ENCODE data around the gene KIF12.

Gene KIF12

DNA sequence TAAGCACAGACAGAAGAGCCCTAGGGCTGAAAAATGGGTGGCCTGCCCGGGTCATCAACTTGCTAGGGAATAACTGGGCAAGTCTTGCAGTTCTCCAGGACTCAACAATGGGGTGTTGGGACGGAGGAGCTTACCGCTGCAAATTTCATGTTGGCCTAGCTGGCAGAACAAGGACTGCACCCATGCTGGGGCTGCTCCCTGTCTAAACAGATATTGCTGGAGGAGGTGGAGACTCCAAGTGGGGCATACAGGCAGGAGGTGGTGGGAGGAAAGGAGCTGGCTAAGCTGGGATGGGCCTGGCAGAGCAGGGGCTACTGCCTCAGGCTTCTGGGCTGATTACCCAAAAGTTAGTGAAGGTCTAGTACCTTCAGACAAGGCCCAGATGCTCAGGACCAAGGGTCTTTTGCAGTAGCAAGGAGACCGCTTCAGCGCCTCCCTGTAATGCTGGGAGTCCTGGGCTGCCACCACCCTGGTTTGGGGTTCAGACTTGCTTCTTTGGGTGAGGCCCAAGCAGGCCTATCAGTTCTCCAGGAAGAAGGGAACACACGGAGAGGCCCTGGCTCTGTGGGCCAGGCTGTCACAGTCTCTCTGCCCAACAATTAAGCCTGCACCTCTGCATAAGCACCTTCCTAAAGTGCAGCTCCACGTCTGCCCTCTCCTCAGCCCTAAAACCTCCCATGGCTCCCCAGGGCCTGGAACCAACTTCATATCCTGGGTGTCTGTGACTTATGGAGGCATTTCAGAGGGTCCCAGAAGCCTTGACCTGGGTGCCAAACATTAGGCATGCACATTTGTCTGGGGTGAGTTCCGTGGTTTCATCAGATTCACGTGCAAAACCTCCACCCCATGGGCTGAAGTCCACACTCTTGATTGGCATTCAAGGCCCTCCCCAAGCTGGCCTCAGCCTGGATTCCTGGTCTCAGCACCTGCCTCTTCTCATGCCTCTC is 24.2 kb upstream of the KIF12 start:
- no peak for DNase-seq

- no peak for DNase-seq
Measured at GRCh38 chr9:114122136-114123027, 23.3 kb upstream of the KIF12 start.

- DNase-seq, result no peak
Measured at GRCh38 chr9:114121227-114122135, 22.4 kb upstream of the KIF12 start.

DNA sequence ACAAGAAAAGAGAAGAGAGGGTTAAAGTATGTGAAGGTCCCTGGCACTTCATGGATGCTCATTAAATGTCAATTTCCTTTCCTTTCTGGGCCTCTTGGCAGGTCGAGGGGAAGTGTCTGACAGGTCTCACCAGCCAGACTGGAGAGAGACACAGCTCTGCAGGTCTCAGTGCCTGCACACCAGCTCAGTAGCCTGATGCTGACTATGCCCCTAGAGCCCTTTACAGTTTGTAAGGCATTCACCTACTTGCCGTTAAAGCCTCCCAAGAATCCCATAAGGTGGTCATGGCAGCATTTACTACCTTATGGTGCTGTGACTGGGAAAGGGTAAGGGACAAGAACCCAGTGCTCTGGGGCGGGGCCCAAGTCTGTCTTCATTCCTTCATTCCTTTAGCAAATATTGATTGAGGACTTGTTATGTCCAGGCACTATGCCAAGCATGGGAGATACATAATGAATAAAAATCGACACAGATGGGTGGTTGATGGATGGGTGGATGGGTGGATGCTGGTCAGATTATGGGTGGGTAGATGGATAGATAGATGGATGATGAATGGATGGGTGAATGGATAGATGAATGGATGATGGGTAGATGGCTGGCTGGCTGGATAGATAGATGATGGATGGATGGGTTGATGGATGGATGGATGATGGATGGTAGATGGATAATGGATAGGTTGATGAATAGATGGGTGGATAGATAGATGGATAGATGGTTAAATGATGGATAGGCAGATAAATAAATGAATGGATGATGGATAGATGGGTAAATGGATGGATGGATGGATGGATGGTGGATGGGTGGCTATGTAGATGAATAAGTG is 21.3 kb upstream of the KIF12 start:
- no peak for DNase-seq

DNA sequence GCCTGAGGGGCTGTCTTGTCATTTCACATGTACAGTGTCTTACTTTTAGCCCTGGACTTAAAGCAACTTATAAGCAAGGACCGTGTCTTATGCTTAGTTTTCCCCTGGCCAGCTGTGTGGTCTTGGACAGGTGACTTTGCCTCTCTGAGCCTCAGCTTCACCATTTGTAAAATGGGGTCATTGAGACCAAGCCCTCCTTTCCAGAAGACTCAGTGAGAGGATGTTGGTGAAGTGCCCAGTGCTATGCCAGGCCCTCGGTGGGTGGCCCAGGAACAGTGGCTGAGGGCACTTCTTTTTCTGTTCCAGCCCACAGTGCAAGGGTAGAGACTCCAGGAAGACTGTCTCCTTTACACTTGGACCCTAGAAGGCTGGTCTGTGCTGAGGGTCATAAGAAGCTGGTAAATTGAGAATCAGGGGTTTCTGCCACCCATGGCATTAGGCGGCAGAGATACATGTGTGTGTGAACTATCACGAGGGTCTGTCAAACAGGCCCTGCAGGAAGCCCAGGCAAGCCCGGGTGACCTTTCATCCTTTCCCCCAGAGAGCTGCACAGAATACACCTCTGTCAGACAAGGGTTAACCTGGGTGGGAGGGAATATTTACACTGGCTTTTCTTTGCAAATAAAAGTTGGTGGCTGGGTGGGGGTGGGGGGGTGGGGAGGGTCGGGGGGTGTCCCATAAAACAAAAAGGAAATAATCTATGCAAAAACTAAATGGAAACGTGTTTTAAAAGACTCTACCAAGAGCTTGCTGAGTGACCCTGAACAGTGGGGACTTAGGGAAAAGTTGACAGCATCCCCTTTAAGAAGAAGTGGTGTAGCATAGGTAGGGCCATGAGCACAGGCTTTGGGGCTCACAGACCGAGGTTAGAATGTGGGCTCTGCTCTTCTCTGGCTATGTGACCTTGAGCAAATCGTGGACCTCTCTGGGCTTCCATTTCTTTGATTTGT is 20.4 kb upstream of the KIF12 start:
- no peak for DNase-seq

DNA sequence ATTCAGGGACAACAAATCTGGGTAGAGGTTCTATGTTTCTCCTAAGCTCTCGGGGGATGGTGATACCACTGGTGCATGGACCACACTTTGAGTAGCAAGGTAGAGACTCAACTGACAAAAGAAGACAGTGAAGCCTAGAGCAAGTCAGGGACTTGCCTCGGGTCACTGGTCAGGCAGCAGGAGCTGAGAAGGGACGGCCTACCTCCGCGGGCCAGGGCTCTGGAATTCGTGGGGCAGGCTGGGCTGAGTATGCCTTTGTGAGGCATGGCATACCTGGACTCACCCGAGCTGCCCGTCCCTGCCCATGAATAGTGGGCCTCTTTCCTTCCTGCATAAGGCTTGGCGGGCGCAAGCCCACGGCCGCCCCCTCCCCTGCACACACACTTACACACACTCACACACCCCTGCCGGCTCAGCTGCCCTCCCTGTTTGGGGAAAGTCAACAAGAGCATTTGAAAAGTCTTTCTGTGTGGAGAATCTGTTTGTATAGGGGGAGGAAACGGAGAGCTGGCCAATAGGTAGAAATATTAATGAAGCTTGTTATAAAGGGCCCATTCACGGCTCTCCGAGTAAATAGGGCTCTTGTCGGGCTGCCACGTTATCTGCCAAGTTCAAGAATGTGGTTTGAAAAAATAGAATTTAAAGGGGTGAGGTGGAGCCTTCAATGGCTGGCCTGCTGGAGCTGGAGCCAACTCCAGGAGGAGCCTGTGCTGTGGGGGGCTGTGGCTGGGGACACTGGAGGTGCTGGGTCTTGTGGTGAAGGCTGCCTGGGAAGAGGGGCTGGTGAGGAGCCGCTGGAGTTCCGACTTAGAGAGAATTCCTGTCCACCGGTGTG is 19.1 kb upstream of the KIF12 start:
- no peak for DNase-seq

GRCh38 chr9:114117614-114117995 is 18.5 kb upstream of the KIF12 start:
- DNase-seq, result no peak

DNA sequence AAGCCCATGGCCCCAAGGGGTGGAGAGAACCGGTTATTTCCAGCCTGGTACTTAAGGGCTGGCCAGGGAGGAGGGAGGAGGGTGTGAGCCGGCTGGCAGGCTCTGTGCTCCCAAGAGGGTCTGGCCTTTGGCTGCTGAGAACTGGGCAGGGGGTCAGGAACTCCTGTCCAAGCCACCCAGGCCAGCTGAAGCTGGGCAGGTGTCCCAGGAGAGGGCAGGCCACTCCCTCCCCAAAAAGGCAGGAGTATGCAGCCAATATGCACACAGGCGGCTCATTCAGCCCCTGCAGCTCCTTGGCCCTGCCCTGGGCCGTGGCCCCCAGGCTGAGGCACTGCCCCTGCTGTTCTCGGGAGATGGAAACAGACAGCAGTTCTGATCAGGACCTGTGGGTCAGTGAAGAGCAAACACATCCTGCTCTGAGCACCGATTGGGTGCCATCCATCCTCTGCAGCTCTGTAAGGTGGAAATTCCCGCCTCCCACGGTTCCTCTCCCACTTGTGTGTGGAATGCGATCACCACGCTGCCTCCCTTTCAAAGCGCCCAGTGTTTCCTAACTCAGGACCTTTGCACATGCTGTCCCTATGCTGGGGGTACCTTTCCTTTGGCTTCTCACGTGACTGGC is 17.1 kb upstream of the KIF12 start:
- no peak for DNase-seq

DNA sequence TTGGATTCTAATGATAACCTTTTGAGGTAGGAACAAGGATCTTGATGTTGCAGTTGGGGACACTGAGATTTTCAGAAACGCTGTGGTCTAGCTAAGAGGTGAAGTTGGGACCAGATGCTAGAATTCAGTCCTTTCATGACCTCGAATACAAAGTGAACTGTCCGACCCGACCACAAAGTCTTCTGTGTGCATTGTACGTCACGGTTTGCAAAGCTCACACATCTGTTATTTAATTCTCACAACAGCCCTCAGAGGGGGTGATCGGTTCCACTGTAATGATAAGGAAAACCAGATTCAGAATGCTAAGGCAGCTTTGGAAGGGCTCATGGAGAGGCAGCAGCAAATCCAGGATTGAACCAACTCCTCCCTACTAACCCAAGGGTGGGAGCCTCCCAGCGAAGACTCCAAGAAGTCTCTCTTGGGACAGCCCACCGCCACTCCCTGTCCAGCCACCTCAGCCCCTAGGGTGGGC is 16.6 kb upstream of the KIF12 start:
- no peak for DNase-seq

GRCh38 chr9:114114364-114114763 is 15.3 kb upstream of the KIF12 start:
- no peak for DNase-seq

GRCh38 chr9:114112778-114113584 is 13.9 kb upstream of the KIF12 start:
- no peak for DNase-seq

GRCh38 chr9:114112325-114112724 is 13.2 kb upstream of the KIF12 start:
- DNase-seq, result no peak

GRCh38 chr9:114110180-114110579 is 11.1 kb upstream of the KIF12 start:
- DNase-seq, result no peak

- DNase-seq, result no peak
Measured at GRCh38 chr9:114109124-114109523, 10.0 kb upstream of the KIF12 start.

DNA sequence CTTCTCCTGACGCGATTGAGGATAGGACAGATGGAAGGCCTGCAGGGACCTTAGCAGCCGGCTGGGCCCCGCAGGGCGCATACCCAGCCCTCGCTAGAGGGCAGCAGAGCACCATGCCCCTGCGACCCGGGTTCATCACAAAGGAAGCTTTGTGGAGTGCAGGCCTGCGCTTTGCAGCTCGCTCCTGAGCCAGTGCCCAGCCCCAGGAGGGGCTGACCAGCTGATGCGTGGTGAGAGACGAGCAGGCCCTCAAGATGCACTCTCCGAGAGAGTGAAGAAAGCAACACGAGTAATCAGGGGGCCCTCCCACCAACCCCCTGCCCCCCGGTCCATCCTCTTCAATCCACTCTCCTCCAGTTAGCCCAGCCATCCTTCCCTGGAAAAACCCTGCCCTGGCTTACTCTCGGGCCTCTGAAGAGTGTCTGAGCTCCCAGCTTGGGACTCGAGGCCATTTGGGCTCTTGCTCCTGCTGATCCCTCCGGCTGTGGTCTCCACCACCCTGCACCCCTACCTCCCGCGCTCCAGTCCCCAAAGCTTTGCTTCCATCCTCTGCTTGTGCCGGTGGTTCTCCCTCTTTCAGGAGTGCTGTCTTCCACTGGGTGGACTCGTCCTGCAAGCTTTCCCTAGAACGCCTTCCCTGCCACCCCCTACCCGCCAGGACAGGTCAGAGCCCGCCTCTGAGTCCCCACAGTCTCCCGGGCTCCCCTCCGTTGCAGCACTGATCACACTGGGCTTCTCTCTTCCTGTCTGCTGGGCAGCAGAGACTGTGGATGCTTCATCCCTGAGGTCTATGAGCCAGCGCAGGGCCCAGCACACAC is 9.1 kb upstream of the KIF12 start:
- no peak for DNase-seq

- DNase-seq, result no peak
Measured at GRCh38 chr9:114107286-114108001, 8.4 kb upstream of the KIF12 start.

- DNase-seq, result no peak
Measured at GRCh38 chr9:114105236-114105635, 6.1 kb upstream of the KIF12 start.

Data from cortex of kidney (tissue), 1 donor.